Measurements from ENCODE around the gene NOTUM.

Gene NOTUM

DNA sequence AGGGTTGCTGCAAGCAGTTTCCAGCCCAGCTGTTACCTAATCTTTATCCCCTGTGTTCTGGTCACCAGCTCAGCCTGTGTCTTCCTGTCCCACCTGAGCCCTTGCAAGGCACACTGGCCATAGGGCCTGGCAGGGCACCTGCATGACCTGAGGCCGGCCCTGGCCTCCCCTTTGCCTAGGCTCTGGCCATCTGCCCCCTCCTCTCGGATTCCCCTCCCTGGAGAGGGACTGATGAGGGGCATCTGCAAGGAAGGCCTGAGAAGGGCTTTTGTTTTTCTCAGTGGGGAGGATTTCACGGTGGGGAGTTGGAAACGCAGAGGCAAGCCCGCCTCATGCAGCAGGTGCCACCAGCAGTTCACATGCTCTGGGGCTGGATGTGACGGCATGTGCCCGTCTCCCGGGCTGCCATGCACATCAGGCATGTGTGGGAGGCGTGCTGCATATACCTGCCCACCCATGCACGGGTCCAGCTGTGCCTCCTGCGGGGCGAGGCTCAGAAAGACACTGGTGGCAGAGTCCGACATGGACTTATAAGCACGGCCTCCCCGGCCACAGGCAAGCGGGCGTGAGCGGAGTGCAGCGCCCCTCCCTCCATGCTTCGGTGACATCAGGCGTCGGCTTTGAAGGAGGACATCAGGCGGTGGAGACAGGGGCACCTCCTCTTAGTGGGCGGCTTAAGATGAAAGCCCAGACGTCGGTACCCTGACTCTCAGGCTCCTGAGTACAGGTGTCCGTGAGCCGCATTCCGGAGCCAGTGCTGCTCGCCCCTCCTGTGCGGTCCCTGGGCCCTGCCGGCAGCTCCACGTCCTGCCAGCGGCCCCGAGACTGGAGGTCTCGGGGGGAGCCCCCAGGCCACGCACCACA, 33.0 kb upstream of the NOTUM start:
- Mint-ChIP-seq H3K4me1 (peaks cover 78% of the 10 kb centered on the region), H3K4me3 (no peak overlapping the region), H3K9me3 (peaks cover 3% of the 10 kb centered on the region), H3K36me3 (ENCODE audit: low read depth) (peaks cover 31% of the 10 kb centered on the region), H3K27me3 (ENCODE audit: low read depth, poor library complexity) (no peaks in the 10 kb centered on the region), H3K27ac (no peak overlapping the region)
- DNase-seq: no peak
- TF ChIP-seq, protein P1, sequence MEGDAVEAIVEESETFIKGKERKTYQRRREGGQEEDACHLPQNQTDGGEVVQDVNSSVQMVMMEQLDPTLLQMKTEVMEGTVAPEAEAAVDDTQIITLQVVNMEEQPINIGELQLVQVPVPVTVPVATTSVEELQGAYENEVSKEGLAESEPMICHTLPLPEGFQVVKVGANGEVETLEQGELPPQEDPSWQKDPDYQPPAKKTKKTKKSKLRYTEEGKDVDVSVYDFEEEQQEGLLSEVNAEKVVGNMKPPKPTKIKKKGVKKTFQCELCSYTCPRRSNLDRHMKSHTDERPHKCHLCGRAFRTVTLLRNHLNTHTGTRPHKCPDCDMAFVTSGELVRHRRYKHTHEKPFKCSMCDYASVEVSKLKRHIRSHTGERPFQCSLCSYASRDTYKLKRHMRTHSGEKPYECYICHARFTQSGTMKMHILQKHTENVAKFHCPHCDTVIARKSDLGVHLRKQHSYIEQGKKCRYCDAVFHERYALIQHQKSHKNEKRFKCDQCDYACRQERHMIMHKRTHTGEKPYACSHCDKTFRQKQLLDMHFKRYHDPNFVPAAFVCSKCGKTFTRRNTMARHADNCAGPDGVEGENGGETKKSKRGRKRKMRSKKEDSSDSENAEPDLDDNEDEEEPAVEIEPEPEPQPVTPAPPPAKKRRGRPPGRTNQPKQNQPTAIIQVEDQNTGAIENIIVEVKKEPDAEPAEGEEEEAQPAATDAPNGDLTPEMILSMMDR (IDR thresholded peaks at IDR 0.05): no peak

DNA sequence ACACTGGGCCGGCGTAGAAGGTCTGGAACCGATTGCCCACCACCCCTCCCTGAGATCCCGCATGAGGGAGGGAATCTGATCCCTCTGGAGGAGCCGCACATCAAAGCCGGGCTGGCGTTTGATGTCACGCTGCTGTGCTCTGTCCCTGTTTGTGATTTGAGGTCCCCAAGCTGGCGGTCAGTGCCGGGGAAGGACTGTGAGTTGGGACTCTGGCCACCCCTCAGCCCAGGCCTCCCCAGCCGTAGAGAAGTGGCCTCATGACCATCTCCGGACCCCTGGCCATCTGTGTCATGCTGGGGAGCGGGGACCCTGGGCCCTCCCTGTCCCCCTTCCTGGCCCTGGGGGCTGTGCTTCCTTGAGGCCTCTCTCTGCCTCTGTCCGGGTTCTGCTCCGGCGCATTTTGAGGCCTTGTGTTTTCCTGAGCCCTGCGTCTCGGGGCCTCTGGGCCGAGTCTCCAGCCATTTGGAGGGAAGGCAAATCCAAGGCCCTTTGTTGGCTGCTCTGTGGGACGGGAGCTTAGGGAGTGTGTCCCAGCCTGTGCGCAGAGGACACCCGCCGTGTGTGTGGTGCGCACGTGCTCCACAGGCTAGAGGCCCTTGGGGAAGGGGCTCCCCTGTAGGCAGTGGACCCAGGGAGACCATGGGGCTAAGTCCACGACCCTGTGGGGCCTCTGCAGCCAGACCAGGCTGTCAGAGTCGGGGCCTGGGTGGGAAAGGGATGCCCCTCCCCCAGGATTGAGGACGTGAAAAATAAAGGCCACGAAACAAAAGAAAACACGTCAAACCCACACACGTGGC, 31.5 kb upstream of the NOTUM start:
- Mint-ChIP-seq H3K4me1 (peaks cover 68% of the 10 kb centered on the region), H3K9me3 (peaks cover 3% of the 10 kb centered on the region), H3K36me3 (ENCODE audit: low read depth) (peaks cover 25% of the 10 kb centered on the region), H3K4me3 (peak overlapping the region; percentile 34), H3K27me3 (ENCODE audit: low read depth, poor library complexity) (no peaks in the 10 kb centered on the region), H3K27ac (peak overlapping the region; percentile 95)
- DNase-seq: peak; percentile 75
- TF ChIP-seq, protein P1 (IDR thresholded peaks at IDR 0.05): no peak

DNA sequence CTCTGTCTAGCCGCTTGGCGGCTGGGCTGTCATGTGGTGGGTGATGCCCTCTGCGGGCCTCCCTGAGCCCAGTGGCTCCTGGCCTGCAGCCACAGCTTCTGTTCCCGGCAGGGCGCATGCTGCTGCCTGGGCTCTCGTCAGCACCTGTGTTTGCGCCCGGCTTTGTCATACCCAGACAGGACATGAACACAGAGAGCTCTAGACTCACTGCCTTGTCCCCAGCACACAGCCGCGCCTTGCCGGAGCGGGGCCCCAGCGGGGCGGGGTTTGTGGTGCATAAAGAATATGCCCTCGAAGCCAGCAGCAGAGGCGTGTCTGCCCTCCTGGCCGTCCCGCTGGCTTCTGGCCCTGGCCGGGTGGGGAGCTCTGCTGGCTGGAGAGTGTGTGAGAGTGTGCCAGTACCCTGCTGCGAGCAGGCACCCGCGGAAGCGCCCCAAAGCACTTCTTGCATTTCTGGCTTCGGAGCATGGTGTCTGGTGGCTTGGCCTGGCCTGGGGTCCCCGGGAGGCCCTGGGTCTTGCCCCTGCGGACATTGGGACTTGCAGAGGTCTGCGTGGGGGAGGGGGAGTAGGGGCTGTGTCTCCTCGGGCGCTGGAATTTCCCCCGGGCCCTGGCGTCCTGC, 30.8 kb upstream of the NOTUM start:
- Mint-ChIP-seq H3K27ac (peak overlapping the region; percentile 92), H3K9me3 (peaks cover 3% of the 10 kb centered on the region), H3K4me1 (peaks cover 65% of the 10 kb centered on the region), H3K36me3 (ENCODE audit: low read depth) (peaks cover 24% of the 10 kb centered on the region), H3K27me3 (ENCODE audit: low read depth, poor library complexity) (no peaks in the 10 kb centered on the region), H3K4me3 (peak overlapping the region; percentile 40)
- TF ChIP-seq, protein P1 (IDR thresholded peaks at IDR 0.05): no peak
- DNase-seq: peak; percentile 72

- TF ChIP-seq, protein P1 (IDR thresholded peaks at IDR 0.05): no peak
- peaks cover 58% of the 10 kb centered on the region for H3K4me1 Mint-ChIP-seq
- H3K27ac Mint-ChIP-seq: peak overlapping the region; percentile 92
- no peak for DNase-seq
- H3K36me3 Mint-ChIP-seq (ENCODE audit: low read depth): peaks cover 23% of the 10 kb centered on the region
- peaks cover 3% of the 10 kb centered on the region for H3K9me3 Mint-ChIP-seq
- no peaks in the 10 kb centered on the region for H3K27me3 Mint-ChIP-seq (ENCODE audit: low read depth, poor library complexity)
- H3K4me3 Mint-ChIP-seq: peak overlapping the region; percentile 40
Observed at GRCh38 chr17:81990836-81991683, 30.1 kb upstream of the NOTUM start.

- no peak overlapping the region for H3K27ac Mint-ChIP-seq
- H3K4me1 Mint-ChIP-seq: peaks cover 38% of the 10 kb centered on the region
Observed at GRCh38 chr17:81987161-81987770, 26.3 kb upstream of the NOTUM start.

More at GRCh38 chr17:81987161-81987770, 26.3 kb upstream of the NOTUM start:
- Mint-ChIP-seq H3K27me3 (ENCODE audit: low read depth, poor library complexity) (no peaks in the 10 kb centered on the region), H3K4me3 (no peak overlapping the region), H3K9me3 (peaks cover 3% of the 10 kb centered on the region), H3K36me3 (ENCODE audit: low read depth) (peaks cover 34% of the 10 kb centered on the region)
- no peak for DNase-seq
- TF ChIP-seq, protein P1 (IDR thresholded peaks at IDR 0.05): no peak
